ENCODE measurements around the gene ZNF865. TPM values are rescaled to one million over a fixed set of nuclear protein-coding genes. Genes with fewer than 3 reads are reported as not detected.
A peak's percentile ranks its signal among the peaks of the same experiment; 100 is the strongest.
"Not testable (repeated sequence)": the region's sequence is repeated elsewhere in the genome, so short reads cannot be mapped to it uniquely, and the experiment has no call there.

The ZNF865 gene
- total RNA-seq, result 1.2 TPM

GRCh38 chr19:55605637-55606470, at the start of gene ZNF865:
TSS of gene ZNF865 (plus strand) at chr19:55605647. CDS start at chr19:55613619, 7,972 bp downstream.
- FAIRE-seq, result no peak
- peak; percentile 70 to 72 for DNase-seq (ENCODE audit: low spot score in 2 of 2)

- no peak for FAIRE-seq
- no peak for DNase-seq (ENCODE audit: low spot score in 2 of 2)
Measured at GRCh38 chr19:55559684-55560083, 45.8 kb upstream of the ZNF865 start.

GRCh38 chr19:55563261-55563690, 42.2 kb upstream of the ZNF865 start:
- FAIRE-seq, result no peak

GRCh38 chr19:55566823-55567222, 38.6 kb upstream of the ZNF865 start:
- no peak for DNase-seq (ENCODE audit: low spot score in 2 of 2)
- no peak for FAIRE-seq

More at GRCh38 chr19:55563261-55563690, 42.2 kb upstream of the ZNF865 start:
- no peak for DNase-seq (ENCODE audit: low spot score in 2 of 2)

- FAIRE-seq, result no peak
- no peak for DNase-seq (ENCODE audit: low spot score in 2 of 2)
Measured at GRCh38 chr19:55567708-55568328, 37.6 kb upstream of the ZNF865 start.

DNA sequence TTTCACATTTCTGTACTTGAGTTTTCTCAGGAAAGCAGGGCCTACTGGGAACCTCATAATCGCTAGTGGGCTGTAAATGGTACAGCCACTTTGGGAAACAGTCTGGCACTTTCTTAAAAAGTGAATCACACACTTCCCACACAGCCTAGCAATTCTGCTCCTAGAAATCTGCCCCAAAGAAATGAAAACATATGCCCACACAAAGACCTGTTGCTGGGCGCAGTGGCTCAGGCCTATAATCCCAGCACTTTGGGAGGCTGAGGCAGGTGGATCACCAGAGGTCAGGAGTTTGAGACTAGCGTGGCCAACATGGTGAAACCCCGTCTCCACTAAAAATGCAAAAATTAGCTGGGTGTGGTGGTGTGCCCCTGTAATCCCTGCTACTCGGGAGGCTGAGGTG, 36.0 kb upstream of the ZNF865 start:
- not testable (repeated sequence) for FAIRE-seq; DNase-seq (ENCODE audit: low spot score in 2 of 2)

DNA sequence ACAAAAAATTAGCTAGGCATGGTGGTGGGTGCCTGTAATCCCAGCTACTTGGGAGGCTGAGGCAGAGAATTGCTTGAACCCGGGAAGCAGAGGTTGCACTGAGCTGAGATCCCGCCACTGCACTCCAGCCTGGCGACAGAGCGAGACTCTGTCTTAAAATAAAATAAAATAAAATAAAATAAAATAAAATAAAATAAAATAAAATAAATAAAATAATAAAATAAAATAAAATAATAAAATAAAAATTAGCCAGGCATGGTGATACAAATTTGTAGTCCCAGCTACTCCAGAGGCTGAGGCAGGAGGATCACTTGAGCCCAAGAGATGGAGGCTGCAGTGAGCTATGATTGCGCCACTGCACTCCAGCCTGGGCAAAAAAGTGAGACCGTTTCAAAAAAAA, 31.5 kb upstream of the ZNF865 start:
- DNase-seq (ENCODE audit: low spot score in 2 of 2); FAIRE-seq: not testable (repeated sequence)

GRCh38 chr19:55576746-55577145, 28.7 kb upstream of the ZNF865 start:
- DNase-seq (ENCODE audit: low spot score in 2 of 2), result no peak
- no peak for FAIRE-seq

DNA sequence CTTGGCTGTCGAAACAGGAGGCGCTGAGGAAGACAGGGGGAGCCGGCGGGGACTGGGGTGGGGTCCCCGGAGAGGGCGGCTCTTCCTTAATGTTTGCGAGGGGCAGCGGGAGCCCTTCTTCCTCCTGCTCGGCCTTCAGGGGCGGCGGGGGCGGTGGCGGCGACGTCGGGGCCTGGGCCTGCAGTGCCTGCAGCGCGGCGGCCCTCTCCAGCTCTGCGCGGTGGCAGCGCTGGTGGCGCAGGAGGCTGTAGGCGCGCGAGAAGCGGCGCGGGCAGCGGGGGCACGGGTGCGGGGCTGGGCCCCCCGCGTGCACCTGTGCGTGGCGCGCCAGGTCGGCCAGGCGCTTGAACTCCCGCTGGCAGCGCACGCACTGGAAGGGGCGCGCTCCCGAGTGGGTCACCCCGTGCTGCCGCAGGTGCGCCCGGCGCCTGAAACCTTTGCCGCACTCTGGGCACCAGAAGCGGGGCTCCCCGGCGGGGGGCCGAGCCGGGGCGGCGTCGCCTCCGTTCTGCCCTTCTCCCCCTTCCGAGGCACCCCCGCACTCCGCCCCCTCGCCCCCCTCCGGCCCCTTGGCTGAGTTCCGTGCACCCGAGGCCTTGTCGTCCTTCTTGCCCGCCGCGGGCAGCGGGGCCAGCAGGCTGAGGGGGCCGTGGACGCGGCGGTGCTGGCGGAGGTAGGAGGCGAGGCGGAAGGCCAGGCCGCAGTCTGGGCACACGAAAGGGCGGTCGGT, 27.3 kb upstream of the ZNF865 start:
- FAIRE-seq (no peak), DNase-seq (ENCODE audit: low spot score in 2 of 2) (no peak)

DNA sequence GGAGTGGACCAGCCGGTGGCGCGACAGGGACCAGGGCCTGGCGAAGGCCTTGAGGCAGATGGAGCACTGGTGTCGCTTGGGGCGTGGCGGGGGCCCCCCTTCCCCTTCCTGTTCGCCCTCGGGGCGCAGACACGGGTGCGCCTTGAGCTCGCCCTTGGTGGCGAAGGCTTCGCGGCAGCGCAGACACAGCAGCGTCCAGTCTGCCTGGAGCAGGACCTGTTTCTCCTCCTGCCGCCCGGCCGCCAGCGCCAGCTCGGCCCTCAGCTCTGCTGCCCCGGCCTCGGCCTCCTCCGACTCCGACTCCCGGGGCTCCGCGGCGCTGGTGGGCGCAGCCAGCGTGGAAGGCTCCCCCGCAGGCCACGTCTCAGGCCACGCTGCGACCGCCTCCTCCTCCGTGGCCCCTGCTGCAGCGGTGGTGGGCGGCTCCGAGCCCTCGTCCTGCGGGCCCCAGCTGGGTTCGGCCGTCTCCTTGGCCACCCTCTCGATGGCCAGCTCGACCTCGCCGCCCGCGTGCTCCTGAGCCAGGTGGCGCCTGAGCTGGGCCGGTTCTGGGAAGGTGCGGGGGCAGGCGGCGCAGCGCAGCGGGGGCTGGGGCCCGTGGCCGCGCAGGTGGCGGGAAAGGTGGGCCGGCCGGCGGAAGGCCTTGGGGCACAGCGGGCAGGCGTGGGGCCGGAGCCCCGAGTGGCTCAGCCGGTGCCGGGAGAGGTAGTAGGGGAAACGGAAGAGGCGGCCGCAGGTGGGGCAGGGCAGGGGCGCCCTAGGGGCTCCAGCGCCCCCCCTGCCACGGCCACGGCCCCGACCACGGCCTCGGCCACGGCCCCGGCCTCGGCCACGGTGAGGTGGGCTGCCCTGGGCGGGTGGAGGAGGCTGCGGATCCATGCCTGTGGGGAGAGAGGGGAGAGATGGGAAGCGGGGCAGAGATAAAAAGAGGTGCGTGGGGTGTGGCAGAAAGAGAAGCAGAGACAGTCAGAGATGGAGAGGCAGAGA, 26.4 kb upstream of the ZNF865 start:
- DNase-seq (ENCODE audit: low spot score in 2 of 2) (no peak), FAIRE-seq (no peak)

DNA sequence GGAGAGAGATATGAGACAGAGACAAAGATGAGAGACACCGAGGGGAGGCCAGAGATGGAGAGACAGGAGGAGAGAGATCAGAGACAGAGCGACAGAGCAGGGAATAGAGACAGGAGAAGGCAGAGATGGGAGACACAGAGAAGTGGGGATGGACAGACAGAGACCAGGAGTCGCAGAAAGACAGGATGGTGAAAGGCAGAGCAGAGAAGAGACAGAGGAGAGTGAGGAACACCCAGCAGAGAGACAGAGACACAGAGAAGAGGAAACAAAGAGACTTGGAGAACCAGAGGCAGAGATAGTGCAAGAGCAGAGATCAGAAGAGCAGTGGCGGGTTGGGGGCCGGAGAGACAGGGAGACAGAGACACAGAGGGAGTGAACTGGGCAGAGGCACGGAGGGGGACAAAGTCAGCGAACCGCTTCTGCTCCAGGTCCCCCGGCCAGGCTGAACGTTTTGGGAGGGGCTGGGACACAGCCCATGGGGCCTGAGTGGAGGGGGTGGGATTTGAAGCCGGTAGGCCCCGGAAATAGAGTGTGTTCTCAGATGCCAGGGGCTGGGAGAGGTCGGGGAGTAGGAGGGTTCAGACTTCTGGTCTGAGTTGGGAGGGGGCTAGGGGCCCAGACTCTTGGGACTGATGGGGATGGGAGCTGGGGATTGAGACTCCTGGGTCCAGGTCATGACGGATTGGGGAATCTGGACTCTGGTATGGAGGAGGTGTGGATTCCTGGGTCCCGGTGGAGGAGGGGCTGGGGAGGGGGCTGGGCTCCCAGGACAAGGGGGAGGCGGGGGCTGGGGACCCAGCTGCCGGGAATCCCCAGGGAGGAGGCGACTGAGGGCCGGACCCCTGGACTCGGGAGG, 25.5 kb upstream of the ZNF865 start:
- DNase-seq (ENCODE audit: low spot score in 2 of 2), result peak in 1 of 2 donors; percentile 46
- FAIRE-seq, result no peak

DNA sequence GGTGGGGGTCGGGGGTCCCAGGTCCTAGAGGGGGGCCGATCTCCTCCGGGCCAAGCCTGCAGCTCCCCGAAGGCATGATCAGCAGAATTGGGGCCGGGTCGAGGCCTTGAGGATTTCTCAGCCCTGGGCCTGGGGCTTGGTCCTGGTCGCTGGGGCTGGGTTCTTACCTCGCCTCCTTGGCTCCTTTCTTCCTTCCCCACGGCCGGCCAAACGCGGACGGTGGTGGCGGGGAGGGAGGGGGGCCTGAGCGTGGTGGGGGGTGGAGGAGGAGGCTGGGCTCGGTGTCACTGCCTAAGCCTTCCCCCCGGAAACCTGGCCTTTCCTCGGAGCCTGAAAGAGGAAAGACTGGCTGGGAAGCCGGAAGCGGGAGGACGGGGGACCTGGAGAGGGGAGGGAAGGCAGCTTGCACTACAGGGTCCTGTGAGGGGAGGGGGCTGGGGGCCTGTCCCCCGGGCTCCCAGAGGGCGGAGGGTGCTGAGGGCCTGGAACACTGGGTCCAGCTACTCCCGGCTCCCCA, 24.8 kb upstream of the ZNF865 start, which contains the start of gene ZNF579:
TSS of gene ZNF579 (minus strand) at position 221 of the 517 bp plus-strand sequence. CDS start 1,209 bp downstream, outside the sequence.
- no peak for FAIRE-seq
- DNase-seq (ENCODE audit: low spot score in 2 of 2), result peak; percentile 88 to 90

DNA sequence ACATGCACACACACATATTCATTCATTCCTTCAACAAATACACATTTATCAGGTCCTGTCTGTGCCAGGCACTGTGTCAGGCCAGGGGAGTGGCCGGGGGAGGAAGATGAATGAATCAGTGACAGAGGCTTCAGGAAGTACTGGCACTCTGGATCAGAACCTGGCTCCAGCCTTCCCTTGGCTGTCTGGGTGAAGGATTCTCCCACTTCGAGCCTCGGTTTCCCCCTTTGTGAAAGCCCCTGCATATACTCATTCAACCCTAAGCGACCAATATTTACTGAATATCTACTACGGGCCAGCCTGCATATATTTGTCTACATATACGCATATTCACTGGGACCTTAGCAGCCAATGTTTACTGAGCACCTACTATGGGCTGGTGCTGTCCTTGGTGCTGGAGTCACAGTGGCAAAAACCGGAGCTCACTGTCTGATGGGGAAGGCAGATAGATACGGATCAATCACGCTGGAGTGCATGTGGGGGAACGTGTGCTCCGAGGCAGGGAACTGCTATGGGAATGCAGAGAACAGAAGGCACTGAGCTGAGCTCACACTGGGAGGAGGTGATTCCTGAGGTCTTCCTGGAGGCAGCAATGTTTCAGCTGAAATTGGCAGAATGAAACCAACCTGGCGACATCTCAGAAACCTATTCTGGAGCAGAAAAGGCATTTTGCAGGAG, 24.2 kb upstream of the ZNF865 start:
- DNase-seq (ENCODE audit: low spot score in 2 of 2), result peak in 1 of 2 donors; percentile 41
- FAIRE-seq, result no peak

- DNase-seq (ENCODE audit: low spot score in 2 of 2) (no peak), FAIRE-seq (no peak)
Measured at GRCh38 chr19:55581823-55582223, 23.6 kb upstream of the ZNF865 start.

DNA sequence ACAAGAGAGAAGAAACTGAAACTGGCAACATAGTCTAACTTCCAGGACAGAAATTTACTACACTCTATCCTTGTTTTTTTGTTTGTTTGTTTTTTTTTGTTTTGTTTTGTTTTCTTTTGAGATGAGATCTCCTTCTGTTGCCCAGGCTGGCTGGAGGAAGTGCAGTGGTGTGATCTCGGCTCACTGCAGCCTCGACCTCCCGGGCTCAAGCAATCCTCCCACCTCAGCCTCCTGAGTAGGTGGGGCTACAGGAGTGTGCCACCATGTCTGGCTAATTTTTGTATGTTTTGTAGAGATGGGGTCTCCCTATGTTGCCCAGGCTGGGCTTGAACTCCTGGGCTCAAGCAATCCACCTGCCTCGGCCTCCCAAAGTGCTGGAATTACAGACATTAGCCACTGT, 23.2 kb upstream of the ZNF865 start:
- FAIRE-seq; DNase-seq (ENCODE audit: low spot score in 2 of 2): not testable (repeated sequence)

DNA sequence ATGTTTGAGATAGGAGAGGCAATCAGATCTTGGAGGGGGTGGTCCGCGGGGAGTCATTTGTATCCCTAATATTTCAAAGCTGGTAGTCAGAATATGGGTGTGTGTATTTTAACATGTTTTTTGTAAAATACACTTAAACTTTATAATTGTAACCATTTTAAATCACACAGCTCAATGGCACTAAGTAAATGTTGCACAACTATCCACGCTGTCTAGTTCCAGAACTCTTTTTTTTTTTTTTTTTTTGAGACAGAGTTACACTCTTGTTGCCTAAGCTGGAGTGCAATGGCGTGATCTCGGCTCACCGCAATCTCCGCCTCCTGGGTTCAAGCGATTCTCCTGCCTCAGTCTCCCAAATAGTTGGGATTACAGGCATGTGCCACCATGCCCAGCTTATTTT, 21.6 kb upstream of the ZNF865 start:
- not testable (repeated sequence) for DNase-seq (ENCODE audit: low spot score in 2 of 2); FAIRE-seq

- DNase-seq (ENCODE audit: low spot score in 2 of 2) (no peak), FAIRE-seq (no peak)
Measured at GRCh38 chr19:55584871-55585270, 20.6 kb upstream of the ZNF865 start.

All from frontal cortex (tissue), 4 donors.